DOHH2 (cell line): ENCODE data around the gene ITGA3.
A peak's percentile ranks its signal among the peaks of the same experiment; 100 is the strongest.

Experiments used
- CTCF ChIP-seq: fragments of 200-600 bp; sonication (generic); IDR thresholded peaks from one replicate; pipeline ENCODE4 v1.5.1; 2014; ENCODE audit warnings: antibody characterized with exemption, mild to moderate bottlenecking, low read depth, low read length; ENCODE audit not compliant: poor library complexity, severe bottlenecking
- EZH2phosphoT487 ChIP-seq: fragments of 200-600 bp; sonication (generic); IDR thresholded peaks from 2 replicates; pipeline ENCODE4 v1.6.1; 2017; ENCODE audit warnings: borderline replicate concordance, mild to moderate bottlenecking, antibody characterized with exemption, low read length, moderate library complexity, mixed read lengths

GRCh38 chr17:50129728-50130558 is 74.0 kb downstream of the ITGA3 start, which contains the start of gene SAMD14:
- TF ChIP-seq CTCF = no peak
- peak; percentile 94; the same call in 1 of the 2 replicates for TF ChIP-seq EZH2phosphoT487
